SK-N-SH treated with all-trans-retinoic acid at 6 μM for 48 hours (cell line): ENCODE results near the gene LPP.

Experiments used
- ARNTL ChIP-seq: fragments of 450-650 bp; formaldehyde crosslinking; IDR thresholded peaks from 2 replicates; pipeline ENCODE4 v1.5.0; 2020; ENCODE audit warnings: low read depth, mild to moderate bottlenecking, moderate library complexity, borderline replicate concordance
- BACH2 ChIP-seq: fragments of 250-450 bp; sonication (Bioruptor Pico); IDR thresholded peaks from 2 replicates; pipeline ENCODE4 v1.9.0; 2021; ENCODE audit warnings: mild to moderate bottlenecking, borderline replicate concordance
- CSDC2 ChIP-seq: fragments of 250-450 bp; sonication (Bioruptor Pico); IDR thresholded peaks from 2 replicates; pipeline ENCODE4 v1.5.0; 2020; ENCODE audit warnings: mild to moderate bottlenecking, moderate library complexity
- GLIS3 ChIP-seq: fragments of 250-450 bp; sonication (Bioruptor Pico); IDR thresholded peaks from 2 replicates; pipeline ENCODE4 v1.5.0; 2020; ENCODE audit warnings: mild to moderate bottlenecking, moderate library complexity
- ISL1 ChIP-seq: fragments of 250-450 bp; sonication (Bioruptor Pico); IDR thresholded peaks from 2 replicates; pipeline ENCODE4 v2.1.2; 2022; ENCODE audit warnings: mild to moderate bottlenecking, moderate library complexity
- PATZ1 ChIP-seq: fragments of 250-450 bp; sonication (Bioruptor Pico); IDR thresholded peaks from 2 replicates; pipeline ENCODE4 v1.8.0; 2020; ENCODE audit warnings: mild to moderate bottlenecking, moderate library complexity, borderline replicate concordance
- RARB ChIP-seq: fragments of 250-450 bp; sonication (Bioruptor Pico); IDR thresholded peaks from 2 replicates; pipeline ENCODE4 v1.8.0; 2021; ENCODE audit warnings: mild to moderate bottlenecking, moderate library complexity
- TOX ChIP-seq: fragments of 250-450 bp; sonication (Bioruptor Pico); IDR thresholded peaks from 2 replicates; pipeline ENCODE4 v1.8.0; 2021; ENCODE audit warnings: mild to moderate bottlenecking, moderate library complexity, borderline replicate concordance
- ZC3H10 ChIP-seq: fragments of 250-450 bp; sonication (Bioruptor Pico); IDR thresholded peaks from 2 replicates; pipeline ENCODE4 v1.5.1; 2021; ENCODE audit warnings: mild to moderate bottlenecking, moderate library complexity
- ZFP3 ChIP-seq: fragments of 250-450 bp; sonication (Bioruptor Pico); IDR thresholded peaks from 2 replicates; pipeline ENCODE4 v1.5.0; 2020; ENCODE audit warnings: mild to moderate bottlenecking, moderate library complexity
- TF ChIP-seq, protein P1 (sequence below): fragments of 250-450 bp; sonication (Bioruptor Pico); IDR thresholded peaks from 2 replicates; pipeline ENCODE4 v1.5.0; 2020; ENCODE audit warnings: mild to moderate bottlenecking, moderate library complexity
- TF ChIP-seq, protein P2 (sequence below): fragments of 250-450 bp; sonication (Bioruptor Pico); IDR thresholded peaks from 2 replicates; pipeline ENCODE4 v1.5.1; 2020; ENCODE audit warnings: low read depth, mild to moderate bottlenecking, moderate library complexity

DNA sequence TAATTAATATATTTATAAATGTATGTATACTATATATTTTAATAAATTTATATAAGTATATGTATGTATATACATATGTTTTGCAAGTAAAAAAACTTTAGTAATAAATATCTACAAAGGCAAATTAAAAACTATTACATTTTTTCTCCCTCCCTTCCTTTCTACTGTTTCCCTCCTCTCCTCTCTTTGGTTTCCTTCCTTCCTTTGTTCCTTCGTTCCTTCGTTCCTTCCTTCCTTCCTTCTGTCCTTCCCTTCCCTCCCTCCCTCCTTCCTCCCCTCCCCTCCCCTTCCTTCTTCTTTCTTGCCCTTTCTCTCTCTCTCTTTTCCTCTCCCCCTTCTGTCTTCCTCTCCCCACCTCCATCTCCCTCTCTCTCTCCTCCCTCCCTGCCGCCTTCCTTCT is 423.6 kb downstream of the LPP start:
- TF ChIP-seq BACH2 (CRISPR knock-in tag) = no peak
- TF ChIP-seq, protein P1, sequence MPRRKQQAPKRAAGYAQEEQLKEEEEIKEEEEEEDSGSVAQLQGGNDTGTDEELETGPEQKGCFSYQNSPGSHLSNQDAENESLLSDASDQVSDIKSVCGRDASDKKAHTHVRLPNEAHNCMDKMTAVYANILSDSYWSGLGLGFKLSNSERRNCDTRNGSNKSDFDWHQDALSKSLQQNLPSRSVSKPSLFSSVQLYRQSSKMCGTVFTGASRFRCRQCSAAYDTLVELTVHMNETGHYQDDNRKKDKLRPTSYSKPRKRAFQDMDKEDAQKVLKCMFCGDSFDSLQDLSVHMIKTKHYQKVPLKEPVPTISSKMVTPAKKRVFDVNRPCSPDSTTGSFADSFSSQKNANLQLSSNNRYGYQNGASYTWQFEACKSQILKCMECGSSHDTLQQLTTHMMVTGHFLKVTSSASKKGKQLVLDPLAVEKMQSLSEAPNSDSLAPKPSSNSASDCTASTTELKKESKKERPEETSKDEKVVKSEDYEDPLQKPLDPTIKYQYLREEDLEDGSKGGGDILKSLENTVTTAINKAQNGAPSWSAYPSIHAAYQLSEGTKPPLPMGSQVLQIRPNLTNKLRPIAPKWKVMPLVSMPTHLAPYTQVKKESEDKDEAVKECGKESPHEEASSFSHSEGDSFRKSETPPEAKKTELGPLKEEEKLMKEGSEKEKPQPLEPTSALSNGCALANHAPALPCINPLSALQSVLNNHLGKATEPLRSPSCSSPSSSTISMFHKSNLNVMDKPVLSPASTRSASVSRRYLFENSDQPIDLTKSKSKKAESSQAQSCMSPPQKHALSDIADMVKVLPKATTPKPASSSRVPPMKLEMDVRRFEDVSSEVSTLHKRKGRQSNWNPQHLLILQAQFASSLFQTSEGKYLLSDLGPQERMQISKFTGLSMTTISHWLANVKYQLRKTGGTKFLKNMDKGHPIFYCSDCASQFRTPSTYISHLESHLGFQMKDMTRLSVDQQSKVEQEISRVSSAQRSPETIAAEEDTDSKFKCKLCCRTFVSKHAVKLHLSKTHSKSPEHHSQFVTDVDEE = no peak
- no peak for TF ChIP-seq ZC3H10
- no peak for TF ChIP-seq PATZ1 (CRISPR knock-in tag)
- no peak for TF ChIP-seq CSDC2 (CRISPR knock-in tag)
- no peak for TF ChIP-seq ISL1
- TF ChIP-seq, protein P2, sequence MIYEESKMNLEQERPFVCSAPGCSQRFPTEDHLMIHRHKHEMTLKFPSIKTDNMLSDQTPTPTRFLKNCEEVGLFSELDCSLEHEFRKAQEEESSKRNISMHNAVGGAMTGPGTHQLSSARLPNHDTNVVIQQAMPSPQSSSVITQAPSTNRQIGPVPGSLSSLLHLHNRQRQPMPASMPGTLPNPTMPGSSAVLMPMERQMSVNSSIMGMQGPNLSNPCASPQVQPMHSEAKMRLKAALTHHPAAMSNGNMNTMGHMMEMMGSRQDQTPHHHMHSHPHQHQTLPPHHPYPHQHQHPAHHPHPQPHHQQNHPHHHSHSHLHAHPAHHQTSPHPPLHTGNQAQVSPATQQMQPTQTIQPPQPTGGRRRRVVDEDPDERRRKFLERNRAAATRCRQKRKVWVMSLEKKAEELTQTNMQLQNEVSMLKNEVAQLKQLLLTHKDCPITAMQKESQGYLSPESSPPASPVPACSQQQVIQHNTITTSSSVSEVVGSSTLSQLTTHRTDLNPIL = no peak
- no peak for TF ChIP-seq ZFP3 (CRISPR knock-in tag)
- no peak for TF ChIP-seq ARNTL (CRISPR knock-in tag)
- no peak for TF ChIP-seq RARB
- no peak for TF ChIP-seq GLIS3 (CRISPR knock-in tag)
- no peak for TF ChIP-seq TOX (CRISPR knock-in tag)
